ENCODE data around the gene ACOT9. TPM values are rescaled to one million over a fixed set of nuclear protein-coding genes. Genes with fewer than 3 reads are reported as not detected.

Gene ACOT9
- total and polyA plus RNA-seq, 10 of the 15 experiments (the other 5 are each of a cell fraction or from before 2014, with no cell fraction given): 17.4 to 42.5 (median 23.3) TPM

- TF ChIP-seq MYC (IDR thresholded peaks at IDR 0.05; ENCODE audit: insufficient read depth, insufficient read length, insufficient replicate concordance, low read length, severe bottlenecking) (no peak), CEBPB (IDR thresholded peaks at IDR 0.05; ENCODE audit: borderline replicate concordance in 1 of 2, low read depth in 2 of 2, low read length in 2 of 2) (peak in 1 of 2 experiments; percentile 53; a peak in 1 of 4 replicates), ZNF207 (IDR thresholded peaks at IDR 0.05; ENCODE audit: borderline replicate concordance) (no peak), ZNF24 (IDR thresholded peaks at IDR 0.05) (peak; percentile 57), ZNF217 (IDR thresholded peaks at IDR 0.05) (no peak), CHD4 (IDR thresholded peaks at IDR 0.05) (no peak), ZNF622 (IDR thresholded peaks at IDR 0.05) (no peak), POLR2AphosphoS2 (IDR thresholded peaks at IDR 0.05; ENCODE audit: low read depth, low read length) (no peak), SMAD5 (IDR thresholded peaks at IDR 0.05; ENCODE audit: low read depth) (no peak), CBX5 (IDR thresholded peaks at IDR 0.05; ENCODE audit: low read depth) (no peak), PAX5 (IDR thresholded peaks at IDR 0.05; ENCODE audit: borderline replicate concordance, low read depth, low read length) (no peak), HCFC1 (IDR thresholded peaks at IDR 0.05; ENCODE audit: low read length) (no peak), CBX3 (IDR thresholded peaks at IDR 0.05; ENCODE audit: borderline replicate concordance, low read depth) (no peak), BCLAF1 (IDR thresholded peaks at IDR 0.05) (no peak), RAD51 (IDR thresholded peaks at IDR 0.05) (0 out of 2 replicates have a peak, but pooled peaks have one; percentile 19), IRF5 (IDR thresholded peaks at IDR 0.05; ENCODE audit: borderline replicate concordance) (no peak), CUX1 (IDR thresholded peaks at IDR 0.05; ENCODE audit: insufficient replicate concordance, low read depth, low read length) (no peak), SUPT20H (IDR thresholded peaks at IDR 0.05; ENCODE audit: borderline replicate concordance, control insufficient read depth, low read depth, low read length) (no peak), MYB (IDR thresholded peaks at IDR 0.05; ENCODE audit: borderline replicate concordance, low read depth, low read length) (no peak), RCOR1 (conservative IDR thresholded peaks at IDR 0.05; ENCODE audit: low read depth, low read length) (no peak), SIN3A (IDR thresholded peaks at IDR 0.05; ENCODE audit: low read depth, low read length) (no peak)
Measured at GRCh38 chrX:23732704-23733103, 10.4 kb downstream of the ACOT9 start (continued).

Measured in GM12878 (cell line).